ENCODE data around the gene KLHL10.

- TF ChIP-seq CTCF (IDR thresholded peaks at IDR 0.05; ENCODE audit: low read length), result no peak
- no peak for TF ChIP-seq EZH2 (IDR thresholded peaks at IDR 0.05; ENCODE audit: borderline replicate concordance, low read length)
Observed at GRCh38 chr17:41797377-41797776, 40.2 kb upstream of the KLHL10 start.
